Measurements from ENCODE around the gene KLRF2.

- TF ChIP-seq CTCF (IDR thresholded peaks at IDR 0.05; ENCODE audit: insufficient read depth, low read depth, low read length) (no peak), EZH2 (IDR thresholded peaks at IDR 0.05; ENCODE audit: insufficient read depth, low read length) (no peak)
These were observed 17.9 kb downstream of the KLRF2 start for GRCh38 chr12:9899209-9899608.
